Measurements from ENCODE around the gene CDHR3.

CDHR3 gene

DNA sequence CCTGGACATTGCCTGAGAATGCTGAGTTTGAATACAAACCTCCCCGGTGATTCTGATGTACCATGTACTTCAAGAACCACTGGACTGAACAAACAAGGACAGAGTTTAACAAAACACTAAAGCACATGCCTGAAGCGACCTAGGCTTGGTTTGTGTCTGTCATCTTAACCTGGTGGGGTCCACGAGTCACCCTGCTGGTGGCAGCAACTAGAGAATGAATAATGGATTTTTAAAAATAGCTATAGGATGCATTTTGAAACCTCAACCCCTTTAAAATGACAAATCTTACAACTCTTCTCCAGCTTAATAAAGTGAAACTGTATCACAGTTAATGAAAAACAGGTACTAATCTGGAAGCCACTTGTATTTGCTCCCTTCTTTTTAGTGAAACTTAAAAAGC lies 25.2 kb downstream of the CDHR3 start:
- H3K4me1 ChIP-seq (ENCODE audit: control insufficient read depth, insufficient read depth, low read length): peaks cover 7% of the 10 kb centered on the region
- no peaks in the 10 kb centered on the region for H3K27me3 ChIP-seq (ENCODE audit: control insufficient read depth, insufficient read depth, low read length)
- no peak overlapping the region for H3K9ac ChIP-seq (ENCODE audit: low read length)
- no peak overlapping the region for H3K4me3 ChIP-seq (ENCODE audit: low read length)
- H3K9me3 ChIP-seq (ENCODE audit: control insufficient read depth, low read length): no peaks in the 10 kb centered on the region
- H3K36me3 ChIP-seq (ENCODE audit: control insufficient read depth, insufficient read depth, low read length): no peaks in the 10 kb centered on the region

DNA sequence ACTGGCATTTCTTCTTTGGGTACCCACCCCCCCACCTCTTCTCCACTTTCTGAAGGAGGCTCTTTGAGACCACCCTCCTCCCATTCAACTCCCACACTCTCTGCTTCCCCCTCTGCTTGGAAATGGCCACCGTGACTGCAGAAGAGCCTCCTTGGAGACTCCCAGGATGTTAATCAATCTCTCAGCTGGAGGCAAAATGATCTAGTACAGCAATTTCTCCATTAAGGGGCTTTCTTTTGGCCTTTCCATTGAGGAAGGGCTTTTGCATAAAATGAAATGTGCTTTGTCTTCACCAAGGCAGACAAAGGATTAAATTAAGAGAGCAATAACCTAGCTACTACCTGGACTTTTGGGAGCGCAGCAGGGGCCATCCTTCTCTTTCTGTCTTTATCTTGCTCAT lies 26.1 kb downstream of the CDHR3 start:
- Histone ChIP-seq H3K27me3 (ENCODE audit: control insufficient read depth, insufficient read depth, low read length) (no peaks in the 10 kb centered on the region), H3K4me1 (ENCODE audit: control insufficient read depth, insufficient read depth, low read length) (peaks cover 7% of the 10 kb centered on the region), H3K36me3 (ENCODE audit: control insufficient read depth, insufficient read depth, low read length) (no peaks in the 10 kb centered on the region), H3K9ac (ENCODE audit: low read length) (no peak overlapping the region), H3K4me3 (ENCODE audit: low read length) (no peak overlapping the region), H3K9me3 (ENCODE audit: control insufficient read depth, low read length) (no peaks in the 10 kb centered on the region)

DNA sequence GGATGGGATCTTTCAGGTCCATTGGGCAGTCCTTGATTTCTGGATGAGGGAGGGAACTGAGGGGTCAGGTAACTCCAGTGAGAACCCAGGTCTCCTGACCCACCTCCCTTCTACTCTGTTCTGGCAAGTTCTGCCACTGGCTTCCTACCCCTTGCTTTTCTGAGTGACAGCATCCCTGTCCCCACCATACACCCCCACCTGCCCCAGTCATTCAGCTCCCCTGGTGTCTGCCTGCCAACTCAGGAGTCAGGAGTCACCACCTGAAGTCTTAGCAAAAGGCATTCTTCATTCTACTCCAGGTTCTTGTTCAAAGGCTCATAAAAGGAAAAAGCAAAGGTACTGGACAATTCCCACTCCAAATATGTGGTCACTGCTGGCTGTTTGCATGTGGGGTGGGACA lies 26.6 kb downstream of the CDHR3 start:
- Histone ChIP-seq H3K9ac (ENCODE audit: low read length) (no peak overlapping the region), H3K4me1 (ENCODE audit: control insufficient read depth, insufficient read depth, low read length) (peaks cover 7% of the 10 kb centered on the region), H3K27me3 (ENCODE audit: control insufficient read depth, insufficient read depth, low read length) (no peaks in the 10 kb centered on the region), H3K4me3 (ENCODE audit: low read length) (no peak overlapping the region), H3K9me3 (ENCODE audit: control insufficient read depth, low read length) (no peaks in the 10 kb centered on the region), H3K36me3 (ENCODE audit: control insufficient read depth, insufficient read depth, low read length) (no peaks in the 10 kb centered on the region)

DNA sequence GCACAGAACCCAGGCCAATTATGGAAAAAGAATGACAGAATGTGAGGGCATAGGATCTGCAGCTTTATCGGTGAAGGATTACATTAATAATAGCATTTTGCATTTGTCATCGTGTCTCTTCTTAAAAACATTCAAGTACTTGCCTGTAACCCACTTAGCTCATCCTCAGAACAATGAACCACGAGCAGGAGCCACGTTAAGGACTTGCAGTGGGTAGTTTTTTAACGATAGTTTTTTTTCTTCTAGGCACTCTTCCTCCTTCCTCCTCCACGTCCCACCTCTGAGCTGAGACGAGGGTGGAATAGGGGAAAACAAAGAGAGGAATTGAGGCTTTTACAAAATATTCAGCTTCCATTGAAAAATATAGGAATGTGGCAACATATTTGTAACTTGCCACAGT lies 27.1 kb downstream of the CDHR3 start:
- Histone ChIP-seq H3K36me3 (ENCODE audit: control insufficient read depth, insufficient read depth, low read length) (no peaks in the 10 kb centered on the region), H3K4me3 (ENCODE audit: low read length) (no peak overlapping the region), H3K9ac (ENCODE audit: low read length) (no peak overlapping the region), H3K27me3 (ENCODE audit: control insufficient read depth, insufficient read depth, low read length) (no peaks in the 10 kb centered on the region), H3K9me3 (ENCODE audit: control insufficient read depth, low read length) (no peaks in the 10 kb centered on the region), H3K4me1 (ENCODE audit: control insufficient read depth, insufficient read depth, low read length) (peaks cover 7% of the 10 kb centered on the region)

DNA sequence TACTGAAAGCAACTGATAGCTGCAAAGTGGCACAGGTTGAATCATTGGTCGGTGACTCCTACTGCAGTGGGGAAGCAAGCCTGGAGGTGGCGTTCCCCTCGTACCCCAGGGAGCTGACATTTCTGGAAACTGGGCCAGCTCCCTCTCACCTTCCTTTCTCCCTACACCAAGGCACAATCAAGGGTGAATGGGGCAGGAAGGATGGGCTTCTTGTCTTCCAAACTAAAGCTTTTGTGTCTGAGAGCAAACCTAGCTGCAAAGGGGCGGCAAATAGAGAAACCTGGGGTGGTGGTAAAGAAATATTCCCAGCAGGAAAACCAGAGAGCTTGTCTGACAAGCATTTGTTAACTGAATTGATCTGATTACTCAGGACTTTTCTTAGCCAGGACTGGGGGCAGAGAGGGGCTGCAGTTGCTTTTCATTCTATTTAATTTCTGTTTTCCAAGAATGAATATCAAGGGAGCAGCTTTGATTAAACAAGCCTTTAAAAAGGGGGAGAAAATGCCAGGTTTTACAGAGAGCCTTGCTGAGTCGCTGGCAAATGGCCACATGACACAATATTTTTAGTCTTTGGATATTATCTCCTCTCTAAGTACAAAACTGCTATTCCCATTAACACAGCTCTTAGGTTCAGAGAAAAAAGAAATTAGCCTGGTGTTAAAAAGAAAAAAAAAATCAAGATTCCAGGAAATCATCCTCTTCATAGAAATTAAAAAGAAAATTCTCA lies 27.8 kb downstream of the CDHR3 start:
- Histone ChIP-seq H3K27me3 (ENCODE audit: control insufficient read depth, insufficient read depth, low read length) (no peaks in the 10 kb centered on the region), H3K9ac (ENCODE audit: low read length) (no peak overlapping the region), H3K36me3 (ENCODE audit: control insufficient read depth, insufficient read depth, low read length) (no peaks in the 10 kb centered on the region), H3K9me3 (ENCODE audit: control insufficient read depth, low read length) (no peaks in the 10 kb centered on the region), H3K4me3 (ENCODE audit: low read length) (no peak overlapping the region), H3K4me1 (ENCODE audit: control insufficient read depth, insufficient read depth, low read length) (peaks cover 7% of the 10 kb centered on the region)

DNA sequence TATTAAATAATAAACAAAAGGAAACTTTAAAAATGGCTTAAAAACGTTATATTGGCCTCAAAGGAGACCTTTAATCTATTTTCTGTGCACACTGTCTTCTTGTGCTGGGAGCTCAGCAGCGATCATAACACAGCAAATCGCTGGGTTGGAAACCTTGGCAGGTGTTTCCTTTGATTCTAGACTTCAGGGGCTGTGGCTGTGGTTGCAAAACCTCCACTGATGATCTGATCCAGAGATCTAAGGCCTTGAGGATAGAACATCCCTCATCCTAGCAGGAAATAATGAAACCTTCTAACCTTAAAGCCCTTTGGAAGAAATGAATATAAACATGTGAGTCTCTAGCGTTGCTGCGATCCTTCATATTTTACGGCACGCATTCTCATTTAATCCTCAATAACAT lies 29.8 kb downstream of the CDHR3 start:
- Histone ChIP-seq H3K9ac (ENCODE audit: low read length) (no peak overlapping the region), H3K36me3 (ENCODE audit: control insufficient read depth, insufficient read depth, low read length) (no peaks in the 10 kb centered on the region), H3K4me1 (ENCODE audit: control insufficient read depth, insufficient read depth, low read length) (peaks cover 10% of the 10 kb centered on the region), H3K4me3 (ENCODE audit: low read length) (no peak overlapping the region), H3K27me3 (ENCODE audit: control insufficient read depth, insufficient read depth, low read length) (no peaks in the 10 kb centered on the region), H3K9me3 (ENCODE audit: control insufficient read depth, low read length) (no peaks in the 10 kb centered on the region)

DNA sequence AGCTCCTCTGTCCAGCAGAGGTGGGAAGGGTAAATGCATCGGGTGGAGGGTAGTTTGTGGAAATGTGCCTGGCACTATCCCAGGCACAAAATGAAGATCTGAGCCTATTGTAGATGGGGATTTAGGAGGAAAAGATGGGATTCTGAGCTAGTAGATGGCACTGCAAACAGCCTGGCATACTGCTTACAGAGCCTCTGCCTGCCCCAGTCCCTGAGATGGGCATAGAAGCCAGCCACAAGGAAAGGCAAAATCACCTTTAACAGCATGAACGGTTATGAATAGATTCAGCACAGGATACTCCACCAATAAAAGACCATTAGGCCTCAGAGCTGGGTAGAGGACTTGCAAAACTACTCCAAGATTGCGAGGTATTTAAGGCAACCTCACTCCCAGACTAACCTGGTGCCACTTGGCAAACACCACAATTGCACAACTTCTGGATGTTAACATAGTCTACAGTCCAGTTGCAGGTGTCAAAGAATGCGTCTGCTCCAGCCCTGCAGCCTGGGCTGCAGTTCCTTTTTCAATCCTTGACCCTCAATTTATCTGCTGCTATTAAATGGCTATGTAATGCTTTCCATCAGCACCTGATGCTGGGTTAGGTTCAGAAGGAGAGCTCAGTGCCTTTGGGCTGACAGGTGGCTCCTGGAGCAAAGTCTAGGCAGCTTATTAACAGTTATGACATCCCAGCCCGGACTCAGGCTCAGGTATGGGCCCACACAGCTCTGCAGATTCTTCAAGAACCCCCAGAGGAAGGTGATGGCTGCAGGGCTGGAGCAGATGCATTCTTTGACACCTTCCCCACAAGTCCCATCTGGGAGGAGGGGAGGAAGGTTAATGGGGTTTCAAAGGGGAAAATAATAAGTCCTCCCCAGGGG lies 34.0 kb downstream of the CDHR3 start:
- Histone ChIP-seq H3K27me3 (ENCODE audit: control insufficient read depth, insufficient read depth, low read length) (no peaks in the 10 kb centered on the region), H3K9ac (ENCODE audit: low read length) (no peak overlapping the region), H3K36me3 (ENCODE audit: control insufficient read depth, insufficient read depth, low read length) (no peaks in the 10 kb centered on the region), H3K9me3 (ENCODE audit: control insufficient read depth, low read length) (no peaks in the 10 kb centered on the region), H3K4me3 (ENCODE audit: low read length) (no peak overlapping the region), H3K4me1 (ENCODE audit: control insufficient read depth, insufficient read depth, low read length) (peaks cover 3% of the 10 kb centered on the region)

DNA sequence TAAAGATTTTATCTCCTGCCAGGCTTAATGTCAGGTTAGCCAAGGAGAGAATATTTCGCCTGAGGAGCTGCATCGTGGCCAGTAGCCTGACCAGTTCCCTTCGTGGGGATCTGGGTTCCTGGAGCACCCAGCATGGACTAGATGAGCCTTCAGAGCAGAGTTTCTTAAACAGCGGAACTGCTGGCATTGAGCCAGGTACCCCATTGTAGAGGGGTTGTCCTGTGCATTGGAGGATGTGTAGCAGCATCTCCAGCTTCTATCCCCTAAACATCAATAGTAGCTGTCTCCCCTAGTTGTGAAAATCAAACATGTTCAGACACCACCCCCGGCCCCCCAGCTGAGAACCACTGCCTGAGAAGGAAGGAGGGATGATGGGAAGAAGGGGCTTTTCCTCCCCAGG lies 36.2 kb downstream of the CDHR3 start:
- Histone ChIP-seq H3K9ac (ENCODE audit: low read length) (no peak overlapping the region), H3K36me3 (ENCODE audit: control insufficient read depth, insufficient read depth, low read length) (no peaks in the 10 kb centered on the region), H3K9me3 (ENCODE audit: control insufficient read depth, low read length) (no peaks in the 10 kb centered on the region), H3K27me3 (ENCODE audit: control insufficient read depth, insufficient read depth, low read length) (no peaks in the 10 kb centered on the region), H3K4me3 (ENCODE audit: low read length) (no peak overlapping the region), H3K4me1 (ENCODE audit: control insufficient read depth, insufficient read depth, low read length) (peaks cover 3% of the 10 kb centered on the region)

DNA sequence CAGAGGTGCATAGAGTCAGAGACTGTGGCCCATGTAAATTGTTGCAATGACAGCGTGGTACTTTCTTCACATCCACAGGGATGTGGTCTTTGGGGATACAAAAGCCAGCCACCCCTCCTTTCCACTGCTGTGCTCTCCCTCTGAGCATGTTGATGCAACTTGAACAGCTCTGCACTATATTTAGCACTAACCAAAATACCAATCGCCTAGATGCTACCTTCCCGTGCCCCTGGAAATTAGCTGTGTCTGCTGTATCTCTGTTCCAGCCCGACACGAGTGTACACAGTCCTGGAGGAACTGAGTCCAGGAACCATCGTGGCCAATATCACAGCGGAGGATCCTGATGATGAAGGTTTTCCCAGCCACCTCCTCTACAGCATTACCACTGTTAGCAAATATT lies 38.1 kb downstream of the CDHR3 start:
- H3K9ac ChIP-seq (ENCODE audit: low read length): no peak overlapping the region
- no peaks in the 10 kb centered on the region for H3K36me3 ChIP-seq (ENCODE audit: control insufficient read depth, insufficient read depth, low read length)
- H3K4me3 ChIP-seq (ENCODE audit: low read length): no peak overlapping the region
- H3K9me3 ChIP-seq (ENCODE audit: control insufficient read depth, low read length): no peaks in the 10 kb centered on the region
- H3K27me3 ChIP-seq (ENCODE audit: control insufficient read depth, insufficient read depth, low read length): no peaks in the 10 kb centered on the region
- peaks cover 3% of the 10 kb centered on the region for H3K4me1 ChIP-seq (ENCODE audit: control insufficient read depth, insufficient read depth, low read length)

DNA sequence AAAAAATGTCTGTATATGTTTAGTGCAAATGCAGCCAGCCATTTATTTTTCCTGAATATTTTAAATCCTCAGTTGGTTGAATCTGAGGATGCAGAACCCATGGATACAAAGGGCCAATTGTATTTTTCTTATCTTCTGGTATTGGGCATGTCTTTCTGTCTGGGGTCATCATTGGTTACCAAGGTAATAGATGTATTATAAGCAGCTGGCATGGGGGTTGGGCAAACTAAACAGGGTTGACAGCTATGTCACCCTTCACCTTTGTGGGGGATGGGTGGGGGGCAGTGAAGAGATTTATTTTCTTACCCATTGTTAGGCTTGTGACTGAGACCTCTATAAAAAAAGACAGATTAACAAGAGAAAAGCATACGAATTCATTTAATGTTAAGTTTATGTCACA lies 38.8 kb downstream of the CDHR3 start:
- no peak overlapping the region for H3K9ac ChIP-seq (ENCODE audit: low read length)
- H3K9me3 ChIP-seq (ENCODE audit: control insufficient read depth, low read length): no peaks in the 10 kb centered on the region
- no peaks in the 10 kb centered on the region for H3K36me3 ChIP-seq (ENCODE audit: control insufficient read depth, insufficient read depth, low read length)
- H3K27me3 ChIP-seq (ENCODE audit: control insufficient read depth, insufficient read depth, low read length): no peaks in the 10 kb centered on the region
- H3K4me1 ChIP-seq (ENCODE audit: control insufficient read depth, insufficient read depth, low read length): peaks cover 2% of the 10 kb centered on the region
- H3K4me3 ChIP-seq (ENCODE audit: low read length): no peak overlapping the region

DNA sequence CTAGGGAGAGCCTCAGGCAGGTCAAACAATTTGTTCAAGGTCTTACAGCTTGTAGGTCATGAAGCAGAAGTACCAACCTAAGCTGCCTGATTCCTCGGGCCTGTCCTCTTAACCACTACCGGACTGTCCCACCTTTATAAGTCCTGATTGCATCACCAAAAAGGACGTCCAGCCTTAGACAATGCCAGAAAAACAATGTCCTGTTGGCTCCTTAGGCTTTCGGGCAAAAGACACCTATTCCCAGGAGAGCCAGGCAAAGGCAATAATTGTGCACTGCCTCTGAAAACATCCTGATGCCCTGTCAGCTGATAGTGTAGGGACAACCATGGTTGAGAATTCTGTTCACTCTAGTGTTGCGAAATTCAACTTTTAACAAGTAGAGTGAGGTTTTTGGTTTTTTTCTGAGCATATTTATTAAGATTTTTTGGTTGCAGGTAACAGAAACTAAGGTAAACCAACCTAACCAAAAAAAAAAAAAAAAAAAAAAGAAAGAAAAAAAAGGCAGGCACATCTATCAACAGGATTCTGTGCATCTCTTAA lies 40.5 kb downstream of the CDHR3 start:
- Histone ChIP-seq H3K27me3 (ENCODE audit: control insufficient read depth, insufficient read depth, low read length) (no peaks in the 10 kb centered on the region), H3K36me3 (ENCODE audit: control insufficient read depth, insufficient read depth, low read length) (no peaks in the 10 kb centered on the region), H3K9ac (ENCODE audit: low read length) (no peak overlapping the region), H3K4me1 (ENCODE audit: control insufficient read depth, insufficient read depth, low read length) (no peaks in the 10 kb centered on the region), H3K9me3 (ENCODE audit: control insufficient read depth, low read length) (no peaks in the 10 kb centered on the region), H3K4me3 (ENCODE audit: low read length) (no peak overlapping the region)

DNA sequence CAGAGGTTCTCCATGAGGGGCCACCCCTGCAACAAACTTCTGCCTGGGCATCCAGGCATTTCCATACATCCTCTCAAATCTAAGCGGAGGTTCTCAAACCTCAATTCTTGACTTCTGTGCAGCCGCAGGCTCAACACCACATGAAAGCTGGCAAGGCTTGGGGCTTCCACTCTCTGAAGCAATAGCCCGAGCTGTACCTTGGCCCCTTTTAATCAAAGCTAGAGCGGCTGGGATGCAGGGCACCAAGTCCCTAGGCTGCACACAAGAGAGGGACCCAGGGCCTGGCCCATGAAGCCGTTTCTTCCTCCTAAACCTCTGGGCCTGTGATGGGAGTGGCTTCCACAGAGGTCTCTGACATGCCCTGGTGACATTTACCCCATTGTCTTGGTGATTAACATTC lies 43.8 kb downstream of the CDHR3 start:
- Histone ChIP-seq H3K27me3 (ENCODE audit: control insufficient read depth, insufficient read depth, low read length) (no peaks in the 10 kb centered on the region), H3K9ac (ENCODE audit: low read length) (no peak overlapping the region), H3K4me3 (ENCODE audit: low read length) (no peak overlapping the region), H3K9me3 (ENCODE audit: control insufficient read depth, low read length) (no peaks in the 10 kb centered on the region), H3K36me3 (ENCODE audit: control insufficient read depth, insufficient read depth, low read length) (no peaks in the 10 kb centered on the region), H3K4me1 (ENCODE audit: control insufficient read depth, insufficient read depth, low read length) (peaks cover 33% of the 10 kb centered on the region)

Data from mucosa of stomach (tissue), 1 donor.